Measurements from ENCODE around the gene RENBP.

Gene RENBP

DNA sequence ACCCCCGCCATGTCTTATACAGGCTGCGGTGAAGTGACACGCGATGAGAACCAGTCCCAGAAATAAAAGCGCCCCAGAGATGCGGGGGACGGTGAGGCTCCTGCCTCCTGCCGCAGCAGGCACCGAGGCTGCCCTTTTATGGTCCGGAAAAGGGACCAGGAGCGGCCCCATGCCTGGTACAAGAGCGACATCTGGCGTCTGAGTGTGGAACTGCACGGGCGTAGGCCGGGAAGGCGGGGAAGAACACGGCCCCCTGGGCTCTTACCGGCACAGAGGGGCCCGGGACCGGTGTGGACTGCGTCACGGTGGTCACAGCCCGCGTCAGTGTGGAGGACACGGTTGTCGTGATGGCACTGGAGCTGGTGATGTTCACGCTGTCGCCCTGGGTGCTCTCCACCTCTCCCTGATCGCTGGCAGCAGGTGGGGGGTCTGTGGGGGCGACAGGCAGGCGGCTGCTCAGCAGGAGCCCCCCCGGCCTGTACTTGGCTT is 8.9 kb upstream of the RENBP start:
- DNase-seq = peak; percentile 11

DNA sequence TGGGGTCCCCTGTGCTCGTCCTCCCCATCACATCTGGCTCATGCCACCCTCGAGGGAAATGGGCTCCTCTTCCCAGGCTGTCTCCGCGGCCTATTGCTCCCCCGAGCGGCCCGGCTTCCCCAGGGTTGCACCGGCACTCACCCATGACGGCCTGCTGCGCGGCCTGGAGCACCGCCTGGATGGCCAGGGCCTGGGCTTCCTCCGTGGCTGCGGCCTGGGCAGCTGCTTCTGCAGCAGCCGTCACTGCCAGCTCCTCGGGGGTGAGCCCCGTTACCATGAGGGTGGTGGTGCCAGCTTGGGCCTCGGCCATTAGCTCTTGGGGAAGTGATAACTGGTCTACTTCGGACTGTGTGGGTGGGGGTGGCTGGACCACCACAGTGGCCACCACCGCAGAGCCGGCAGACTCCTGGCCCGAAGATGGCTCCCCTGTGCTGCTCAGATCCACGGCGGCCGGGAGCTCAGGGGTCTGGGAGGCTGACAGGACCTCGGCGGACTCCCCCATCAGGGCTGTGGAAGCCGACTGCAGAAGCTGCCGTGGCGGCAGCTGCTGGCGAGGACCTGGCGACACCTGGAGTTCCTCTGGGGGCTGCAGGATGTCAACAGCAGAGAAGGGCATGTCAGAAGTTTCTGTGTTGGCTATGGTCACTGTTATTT is 8.1 kb upstream of the RENBP start:
- DNase-seq = no peak

GRCh38 chrX:153951683-153952372 is 7.4 kb upstream of the RENBP start:
- no peak for DNase-seq

DNA sequence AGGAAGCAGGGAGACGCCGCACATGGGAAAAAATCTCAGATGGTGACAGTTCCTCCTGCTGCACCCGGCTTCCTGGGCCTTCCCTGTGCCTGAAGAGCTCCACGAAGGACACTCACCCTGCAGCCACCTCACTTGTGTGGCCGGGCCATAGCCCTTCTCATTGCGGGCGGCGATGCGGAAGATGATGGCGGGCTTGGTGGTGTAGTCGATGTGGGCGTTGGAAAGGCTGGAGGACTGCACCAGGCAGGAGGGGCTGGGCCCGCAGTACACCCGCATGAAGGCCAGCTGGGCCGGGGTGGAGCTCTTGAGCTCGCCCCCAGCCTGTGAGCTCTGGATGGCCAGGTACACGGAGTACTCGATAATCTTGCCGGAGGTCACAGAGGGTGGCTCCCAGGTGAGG is 5.7 kb upstream of the RENBP start:
- no peak for DNase-seq

- no peak for DNase-seq
Observed at GRCh38 chrX:153948847-153949805, 4.7 kb upstream of the RENBP start.

GRCh38 chrX:153948002-153948466 is 3.6 kb upstream of the RENBP start:
- no peak for DNase-seq

DNA sequence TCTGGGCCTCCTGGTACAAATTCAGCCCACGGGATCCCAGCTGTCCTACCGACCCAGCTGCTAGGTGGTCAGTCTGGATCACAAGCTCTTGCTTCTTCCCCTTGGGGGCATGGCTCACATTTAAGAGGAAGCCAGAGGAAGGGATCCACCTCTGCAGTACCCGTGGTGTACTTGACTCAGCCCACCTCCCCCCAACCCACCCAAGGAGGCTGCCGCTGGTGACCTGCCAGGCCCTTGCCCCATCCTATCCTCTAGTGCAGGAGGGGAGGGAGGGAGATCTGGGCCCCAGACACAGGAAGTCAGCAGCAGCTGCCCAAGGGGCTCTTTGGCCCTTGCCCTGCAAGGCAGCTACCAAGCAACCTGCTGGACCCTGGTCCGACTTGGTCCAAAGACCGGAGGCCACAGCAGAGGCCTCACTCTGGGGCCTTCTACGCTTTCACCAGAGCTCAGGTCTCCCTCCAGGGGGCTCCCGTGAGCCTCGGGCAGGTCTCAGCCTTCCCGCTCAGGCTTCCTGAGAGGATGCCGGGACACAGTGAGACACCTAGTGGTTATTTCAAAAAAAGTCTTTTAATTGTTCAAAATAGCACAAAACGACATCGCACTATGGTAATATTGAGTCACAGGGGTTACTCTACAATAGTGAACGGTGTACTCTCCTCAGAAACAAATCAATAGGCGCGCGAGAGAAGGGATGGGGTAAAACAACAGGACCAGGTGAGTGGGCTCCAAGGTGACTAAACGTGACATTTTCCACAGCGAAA is 2.7 kb upstream of the RENBP start:
- DNase-seq = peak; percentile 54

GRCh38 chrX:153945956-153946943 is 1.8 kb upstream of the RENBP start:
- no peak for DNase-seq

DNA sequence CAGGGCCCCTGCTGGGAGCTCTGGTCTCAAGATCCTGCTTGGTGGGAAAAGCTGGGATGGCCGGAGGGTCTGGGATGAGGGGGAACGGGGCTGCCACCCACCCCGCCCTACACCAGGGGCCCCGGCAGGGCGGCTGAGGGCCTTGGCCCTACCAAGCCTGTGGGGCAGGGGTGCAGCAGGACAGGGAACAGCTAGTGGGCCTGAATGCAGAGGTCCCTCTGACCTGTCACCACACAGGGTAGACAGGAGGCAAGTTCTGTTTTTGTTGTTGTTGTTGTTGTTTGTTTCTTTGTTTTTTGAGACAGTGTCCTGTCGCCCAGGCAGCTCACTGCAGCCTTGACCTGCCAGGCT is 332 bp upstream of the RENBP start:
- DNase-seq = no peak

GRCh38 chrX:153941336-153942252 is 2.8 kb downstream of the RENBP start:
- no peak for DNase-seq

- DNase-seq = peak; percentile 28
Observed at GRCh38 chrX:153939573-153939972, 4.9 kb downstream of the RENBP start.

DNA sequence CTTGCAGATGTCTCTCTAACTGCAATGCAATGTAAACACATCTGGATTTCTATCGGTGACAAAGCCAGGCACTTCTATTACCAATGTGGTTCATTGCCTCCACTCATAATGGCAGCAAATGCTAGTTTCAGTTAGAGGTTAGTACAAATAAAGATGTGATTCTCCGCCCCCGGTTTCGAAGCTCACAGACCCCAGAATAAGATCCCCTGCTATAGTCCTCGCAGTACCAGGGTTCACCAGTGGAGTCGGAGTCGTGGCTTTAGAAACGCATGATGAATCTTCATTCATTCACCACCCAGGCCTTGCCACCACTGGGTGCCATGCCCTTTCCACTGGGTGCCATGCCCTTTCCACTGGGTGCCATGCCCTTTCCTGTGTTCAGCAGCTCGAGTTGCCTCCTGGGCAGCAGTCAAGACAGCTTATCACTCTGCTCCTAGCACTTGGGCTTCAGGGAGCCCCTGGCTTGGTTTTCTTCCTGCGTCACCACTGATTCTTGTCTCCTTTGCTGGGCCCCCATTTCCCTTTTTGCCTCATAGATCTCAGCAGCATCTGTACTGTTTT is 6.1 kb downstream of the RENBP start:
- no peak for DNase-seq

- DNase-seq = no peak
Observed at GRCh38 chrX:153937056-153937455, 7.4 kb downstream of the RENBP start.

DNA sequence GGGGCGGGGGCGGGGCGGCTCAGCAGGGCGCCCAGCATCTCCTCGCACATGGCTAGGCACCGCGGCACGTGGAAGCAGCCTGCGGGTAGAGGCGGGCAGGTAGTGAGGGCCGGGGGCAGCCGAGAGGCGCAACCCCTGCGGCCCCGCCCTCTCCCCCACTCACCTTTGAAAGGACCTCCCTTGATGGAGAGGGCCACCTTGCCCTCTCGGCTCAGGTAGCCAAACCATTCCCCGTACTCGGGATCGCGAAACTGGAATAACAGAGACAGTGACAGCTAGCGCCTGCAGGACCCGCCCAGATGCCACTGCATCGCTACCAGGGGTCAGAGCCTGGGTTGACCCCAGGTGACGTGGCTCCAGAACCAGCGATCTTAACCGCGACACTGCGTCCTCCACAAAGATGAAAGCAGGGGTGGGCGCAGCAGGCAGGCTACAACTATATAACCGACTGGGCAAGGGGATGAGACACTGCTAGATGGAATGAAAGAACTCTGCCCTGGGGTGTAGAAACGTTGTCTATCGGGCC is 9.1 kb downstream of the RENBP start:
- no peak for DNase-seq

GRCh38 chrX:153934762-153935325 is 9.6 kb downstream of the RENBP start, which contains the start of gene NAA10:
Gene NAA10 (minus strand): TSS chrX:153935037. CDS start chrX:153934904, 133 bp downstream.
- DNase-seq = peak; percentile 60

DNA sequence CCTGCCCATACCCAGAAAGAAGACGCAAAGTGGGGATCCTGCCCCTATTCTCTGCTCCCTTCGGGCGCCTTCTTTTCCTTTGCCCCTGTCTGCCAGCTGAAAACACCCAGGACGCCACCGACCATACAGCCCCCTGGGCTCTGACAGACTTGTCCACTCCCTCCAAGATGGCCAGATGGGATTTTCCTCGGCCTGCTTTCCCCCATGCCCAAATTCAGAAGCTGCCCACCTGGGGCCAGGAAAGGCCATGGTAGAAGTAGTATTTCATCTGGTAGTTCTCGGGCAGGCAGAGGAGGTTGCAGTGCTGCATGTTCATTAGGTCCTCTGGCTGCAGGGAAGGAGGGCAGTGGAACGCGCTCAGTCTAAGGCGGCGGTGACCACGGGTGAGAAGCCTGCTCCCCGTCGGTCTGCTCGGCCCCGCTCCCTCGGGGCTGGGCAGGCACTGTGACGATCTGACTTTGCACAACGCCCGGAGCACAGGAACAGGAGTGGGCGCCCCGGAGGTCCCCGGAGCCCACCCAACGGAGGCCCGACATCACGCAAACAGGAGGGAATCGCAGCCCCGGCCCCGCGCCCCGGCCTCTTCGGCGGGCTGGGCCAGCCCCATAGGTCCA is 10.2 kb downstream of the RENBP start:
- DNase-seq = no peak

DNA sequence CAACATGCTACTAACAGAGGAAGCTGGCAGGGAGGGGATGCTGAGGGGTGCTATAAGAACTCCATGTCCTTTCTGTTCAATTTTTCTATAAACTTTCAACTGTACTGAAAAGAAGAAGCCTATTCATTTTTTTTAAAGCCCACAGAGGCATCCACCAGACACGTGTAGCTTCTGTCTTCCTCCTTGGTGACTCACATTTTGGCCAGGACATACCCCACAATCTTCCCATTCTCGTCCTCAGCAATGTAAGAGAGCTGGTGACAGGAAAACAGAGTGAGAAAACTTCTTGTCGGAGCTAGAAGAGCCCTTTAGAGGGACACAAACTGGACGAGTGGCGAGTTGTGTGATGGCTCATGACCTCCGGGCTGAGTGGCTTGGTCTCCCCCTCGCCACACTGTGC is 10.7 kb downstream of the RENBP start:
- no peak for DNase-seq

DNA sequence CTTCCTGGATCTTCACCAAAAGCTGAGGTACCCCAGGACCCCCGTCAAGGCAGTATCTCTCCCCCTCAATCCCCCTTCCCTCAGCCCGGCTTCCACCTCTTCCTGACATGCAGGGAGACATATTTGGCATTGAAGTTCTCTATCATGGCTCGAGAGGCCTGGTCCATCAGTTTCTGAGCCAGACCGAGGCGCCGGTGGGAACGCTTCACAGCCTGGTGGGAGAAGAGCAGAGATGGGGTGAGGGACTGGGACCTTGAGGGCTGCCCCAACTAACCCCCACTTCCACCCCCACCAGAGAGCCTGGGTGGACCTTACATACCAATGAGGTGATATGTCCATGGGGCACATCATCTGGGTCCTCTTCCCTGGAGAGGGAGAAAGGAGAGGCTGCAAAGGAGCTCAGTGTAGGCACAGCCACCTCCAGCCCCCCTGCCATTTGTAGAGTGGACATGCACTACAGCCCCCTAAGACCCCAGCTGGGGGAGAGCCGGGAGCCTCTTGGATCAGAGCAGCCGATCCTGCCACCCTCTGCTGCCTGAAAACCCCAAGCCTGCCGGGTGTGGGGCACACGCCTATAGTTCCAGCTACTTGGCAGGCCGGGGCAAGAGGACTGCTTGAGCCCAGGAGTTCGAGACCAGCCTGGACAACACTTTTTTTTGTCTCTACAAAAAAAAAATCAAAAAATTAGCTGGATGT is 12.1 kb downstream of the RENBP start:
- no peak for DNase-seq

Measured in COR-L47 (cell line).